HG02840 (cell line): ENCODE results near the gene CBX8.

Experiments used
- ATAC-seq: cut with Tn5 transposase; IDR thresholded peaks from one replicate; pipeline ENCODE4 v1.9.1; 2021; ENCODE audit warnings: mild to moderate bottlenecking, moderate library complexity, moderate number of reproducible peaks; ENCODE audit not compliant: unreplicated experiment, low FRiP score

CBX8 gene

GRCh38 chr17:79835953-79836509, 39.2 kb upstream of the CBX8 start:
- no peak for ATAC-seq

GRCh38 chr17:79835470-79835899, 38.6 kb upstream of the CBX8 start:
- ATAC-seq = no peak

- no peak for ATAC-seq
Measured at GRCh38 chr17:79834565-79835469, 37.9 kb upstream of the CBX8 start.

DNA sequence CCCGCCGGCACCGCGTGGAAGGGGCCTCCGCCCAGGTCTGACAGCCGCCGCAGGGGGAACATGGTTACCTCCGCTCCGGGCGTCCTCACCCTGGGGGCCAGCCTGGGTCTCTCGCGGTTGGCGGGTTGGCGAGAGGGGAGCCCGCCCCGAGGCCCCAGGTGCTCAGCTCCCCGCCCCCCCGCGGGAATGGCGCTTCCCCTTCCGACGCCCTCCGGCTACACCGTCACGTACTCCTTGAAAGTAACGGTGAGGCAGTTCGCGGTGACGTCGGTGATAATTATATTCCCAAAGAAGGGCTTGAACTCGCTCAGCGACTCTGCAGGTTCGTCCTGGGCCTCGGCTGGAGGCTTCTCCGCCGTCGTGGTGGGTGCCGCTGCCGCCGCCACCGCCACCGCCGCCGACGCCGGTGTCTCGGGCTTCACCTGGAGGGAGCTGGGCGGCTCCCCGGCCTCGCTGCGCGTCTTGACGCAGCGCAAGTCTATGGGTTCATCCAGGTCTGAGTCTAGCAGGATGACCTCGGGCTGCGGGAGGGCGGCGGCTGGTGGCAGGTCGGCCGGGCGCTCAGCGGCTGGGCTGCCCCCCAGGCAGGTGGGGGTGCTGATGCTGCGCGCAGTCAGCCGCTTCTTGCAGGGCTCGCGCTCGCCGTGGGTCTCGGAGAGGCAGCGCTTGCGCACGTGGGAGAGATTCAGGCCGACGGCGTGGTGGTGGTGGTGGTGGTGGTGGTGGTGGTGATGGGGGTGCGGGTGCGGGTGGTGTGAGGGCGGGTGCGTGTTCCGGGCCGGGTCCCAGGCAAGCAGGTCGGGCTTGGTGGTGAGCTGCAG, 37.1 kb upstream of the CBX8 start:
- no peak for ATAC-seq

- ATAC-seq = no peak
Measured at GRCh38 chr17:79833110-79833450, 36.2 kb upstream of the CBX8 start.

DNA sequence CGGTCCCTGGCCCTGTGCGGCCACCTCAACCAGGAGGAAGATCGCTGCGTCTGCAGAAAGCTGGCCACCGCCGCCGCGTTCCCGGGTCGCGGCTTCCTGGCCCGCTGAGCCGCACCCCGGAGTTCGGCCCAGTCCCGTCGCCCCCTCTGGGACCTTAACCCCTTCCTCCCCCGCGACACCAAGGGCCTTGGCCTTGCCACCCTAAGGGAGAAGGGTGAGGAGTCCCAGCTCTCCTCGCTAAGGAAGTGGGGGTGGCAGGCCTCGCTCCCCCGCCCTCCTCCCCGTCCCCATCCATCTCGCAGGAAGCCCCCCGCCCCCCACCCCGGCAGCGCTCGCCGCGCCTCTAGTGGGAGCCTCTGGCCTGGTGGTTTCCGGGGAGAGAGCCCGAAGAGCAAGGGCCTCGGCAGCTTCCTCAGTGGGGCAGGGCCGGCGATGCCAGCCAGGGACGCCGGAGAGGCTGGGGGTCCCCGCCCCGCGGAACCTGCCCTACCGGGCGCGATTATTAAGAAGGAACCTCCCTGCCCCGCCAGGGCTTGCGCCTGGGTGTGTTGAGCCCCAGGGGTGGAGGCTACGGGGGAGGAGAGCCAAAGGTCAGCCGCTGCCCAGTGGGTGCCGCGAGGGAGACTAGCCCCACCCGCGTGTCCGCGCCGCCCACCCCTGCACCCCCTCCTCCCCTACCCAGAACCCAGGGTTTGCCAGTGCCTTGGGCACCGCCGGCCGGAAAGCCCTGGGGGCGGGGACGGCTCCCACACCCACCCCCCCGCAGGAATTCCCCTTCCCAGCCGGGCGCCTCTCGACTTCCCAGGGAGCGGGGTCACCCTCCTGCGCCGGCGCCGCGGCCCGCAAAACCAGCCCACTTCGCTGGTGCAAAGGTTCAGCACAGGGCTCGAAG, 35.6 kb upstream of the CBX8 start:
- ATAC-seq = no peak

DNA sequence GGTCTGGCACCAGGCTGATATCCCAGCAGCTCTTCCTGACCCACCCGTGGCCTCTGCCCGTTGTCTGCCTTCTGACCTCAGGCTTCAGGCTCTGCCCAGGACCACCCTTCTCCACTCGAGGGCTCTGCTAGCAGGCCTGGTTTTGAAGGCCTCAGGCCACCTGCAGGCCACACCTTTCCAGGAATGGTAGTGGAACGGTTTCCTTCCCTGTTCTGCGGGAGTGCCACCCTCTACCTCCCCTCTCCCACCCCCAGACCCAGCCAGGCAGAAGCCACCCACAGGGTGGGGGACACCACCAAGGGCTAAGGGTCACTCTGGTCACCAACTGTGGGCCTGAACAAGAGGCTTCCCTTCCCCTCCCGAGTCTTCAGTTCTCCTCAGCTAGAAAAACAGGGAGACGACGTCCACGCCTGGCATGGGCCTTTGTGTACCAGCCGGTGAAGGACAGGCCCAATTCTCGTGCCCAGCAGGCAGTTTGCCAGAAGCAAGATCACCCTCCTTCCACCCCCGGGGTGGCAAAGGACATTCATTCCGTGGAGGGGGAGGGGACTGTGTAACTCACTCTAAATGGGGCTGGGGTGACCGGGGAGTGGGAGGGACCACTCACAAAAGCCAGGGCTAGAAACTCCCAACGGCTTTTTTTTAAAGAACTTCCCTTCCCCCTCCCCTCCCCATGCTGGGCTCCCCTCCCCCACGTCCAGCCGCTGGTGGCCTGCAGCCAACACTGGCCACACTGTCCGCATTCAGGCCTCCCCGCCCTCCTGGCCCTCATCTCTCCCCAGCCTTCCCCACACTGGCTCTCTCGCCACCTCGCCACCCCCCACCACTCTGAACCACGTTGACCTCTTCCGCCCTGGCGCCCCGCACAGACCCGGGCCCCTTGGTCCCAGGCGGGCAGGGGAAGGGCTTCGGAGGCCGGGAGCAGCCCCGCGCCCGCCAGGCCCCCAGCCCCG, 34.7 kb upstream of the CBX8 start:
- ATAC-seq = no peak

GRCh38 chr17:79830763-79831264, 33.9 kb upstream of the CBX8 start:
- no peak for ATAC-seq

DNA sequence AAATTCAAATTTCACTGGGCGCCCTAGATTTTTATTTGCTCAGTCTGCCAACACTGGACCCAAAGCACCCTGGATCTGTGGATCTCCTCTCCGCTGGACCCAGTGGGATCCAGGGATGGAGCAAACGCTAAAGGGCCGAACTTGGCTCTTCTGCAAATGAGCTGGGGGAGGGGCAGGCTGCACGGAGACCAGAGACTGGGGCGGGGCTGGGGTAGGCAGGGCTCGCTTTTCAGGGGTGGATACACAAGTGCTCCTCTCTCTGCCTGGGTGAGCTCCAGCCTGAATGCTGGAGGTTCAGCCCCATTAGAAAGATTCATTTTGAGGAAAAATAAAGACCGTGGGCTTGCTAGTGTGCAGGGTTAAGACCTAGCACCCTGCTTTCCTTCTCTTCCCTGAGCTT, 33.4 kb upstream of the CBX8 start:
- no peak for ATAC-seq

DNA sequence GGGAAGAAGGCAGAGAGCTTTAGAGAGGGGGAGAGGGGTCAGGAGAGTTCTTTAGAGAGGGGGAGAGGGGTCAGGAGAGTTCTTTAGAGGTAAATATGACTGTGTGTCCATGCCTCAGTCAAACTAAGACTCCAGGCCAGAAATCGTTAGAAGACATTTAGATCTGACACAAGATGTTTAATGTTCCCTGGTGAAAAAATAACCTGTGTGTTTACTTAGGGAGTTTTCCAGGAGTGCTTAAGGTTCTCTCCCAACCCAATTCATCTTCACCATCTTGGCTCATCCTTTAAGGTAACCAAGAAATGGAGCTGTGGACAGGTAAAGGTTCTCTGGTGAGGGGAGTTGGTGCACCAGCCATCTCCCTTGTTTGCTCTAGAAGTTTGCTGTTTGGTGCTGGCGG, 32.6 kb upstream of the CBX8 start:
- ATAC-seq = no peak

GRCh38 chr17:79829004-79829403, 32.1 kb upstream of the CBX8 start:
- no peak for ATAC-seq

GRCh38 chr17:79826841-79827578, 30.1 kb upstream of the CBX8 start:
- ATAC-seq = no peak

DNA sequence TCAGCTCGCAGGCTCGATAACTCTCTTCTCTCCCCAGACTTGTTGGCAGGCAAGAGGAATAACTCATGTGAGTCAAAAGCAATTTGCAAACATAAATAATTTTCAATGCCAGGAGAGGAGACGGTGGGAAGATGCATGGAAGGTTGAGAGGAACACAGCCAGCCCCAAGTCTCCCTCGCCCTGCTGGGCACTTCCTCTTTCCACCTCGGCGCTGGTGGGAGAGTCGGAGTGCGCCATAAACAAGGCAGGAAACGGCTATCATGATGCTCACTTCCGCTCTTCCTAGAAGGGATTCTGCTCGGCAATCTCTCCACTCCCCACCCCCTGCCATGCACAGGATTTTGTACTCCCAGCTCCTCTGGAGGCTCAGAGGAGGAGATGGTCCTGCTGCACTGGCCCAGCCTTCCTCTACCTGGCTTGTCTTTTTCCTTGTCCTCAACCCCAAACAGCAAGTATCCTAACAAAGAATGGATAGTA, 29.4 kb upstream of the CBX8 start:
- ATAC-seq = no peak

DNA sequence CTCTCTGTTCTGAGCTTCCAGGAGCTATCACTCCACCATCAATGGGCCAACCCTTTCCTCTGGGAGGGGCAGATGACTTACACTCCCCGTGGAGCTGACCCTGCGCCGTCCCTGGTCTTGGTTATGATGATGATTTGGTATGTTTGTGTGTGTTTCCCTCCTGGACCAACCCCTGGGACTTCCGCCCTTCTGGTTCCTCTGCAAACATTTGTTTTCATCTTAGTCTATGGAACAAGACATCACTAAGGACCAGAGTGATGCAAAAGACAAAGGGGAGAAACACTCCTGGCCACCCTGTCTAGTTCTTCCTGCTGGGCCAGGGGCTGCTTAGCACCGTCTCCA, 28.7 kb upstream of the CBX8 start:
- ATAC-seq = no peak

DNA sequence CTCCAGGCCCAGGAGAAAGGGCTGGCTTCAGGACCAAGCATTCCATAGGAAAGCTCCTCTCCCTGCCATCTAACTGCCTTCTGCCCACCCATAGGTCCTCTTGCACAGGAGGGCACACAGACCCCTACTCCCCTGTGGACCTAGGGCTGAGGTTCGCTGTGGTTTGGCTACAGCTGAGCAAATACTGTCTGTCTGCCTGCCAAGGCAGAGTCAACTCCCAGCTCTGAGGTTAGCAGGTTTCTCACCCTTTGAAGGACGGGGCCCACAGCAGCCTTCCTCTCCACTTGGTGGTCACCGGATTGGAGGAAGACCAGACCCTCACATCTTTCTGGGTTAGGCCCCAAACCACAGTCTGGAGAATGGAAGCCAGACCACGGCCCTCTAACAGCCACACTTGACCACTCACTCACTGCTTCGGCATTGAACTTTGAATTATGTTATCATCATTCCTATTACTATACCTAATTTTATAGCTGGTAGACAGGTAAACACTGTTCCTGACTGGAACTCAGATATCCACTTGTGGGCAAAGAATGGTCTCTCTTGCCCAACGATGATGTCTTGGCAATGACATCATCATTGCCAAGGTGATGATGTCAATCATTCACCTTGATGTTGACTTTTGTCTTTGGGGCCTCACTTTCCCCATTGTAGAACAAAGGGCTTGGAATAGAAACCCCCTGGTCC, 28.2 kb upstream of the CBX8 start:
- no peak for ATAC-seq

DNA sequence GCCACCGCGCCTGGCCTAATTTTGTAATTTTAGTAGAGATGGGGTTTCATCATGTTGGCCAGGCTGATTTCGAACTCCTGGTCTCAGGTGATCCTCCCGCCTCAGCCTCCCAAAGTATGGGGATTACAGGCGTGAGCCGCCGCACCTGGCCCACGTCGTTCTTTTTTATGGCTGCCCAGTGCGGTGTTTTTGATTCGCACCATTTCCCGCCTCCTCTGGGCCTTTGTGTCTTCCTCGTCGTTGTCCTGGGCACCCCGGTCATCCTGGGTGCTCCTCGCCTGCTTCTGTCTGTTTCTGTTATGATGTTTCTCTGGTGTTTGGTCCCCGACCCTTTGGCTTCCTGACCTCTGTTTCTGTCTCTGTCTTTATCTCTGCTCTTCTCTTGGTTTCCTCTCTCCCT, 27.4 kb upstream of the CBX8 start:
- no peak for ATAC-seq

DNA sequence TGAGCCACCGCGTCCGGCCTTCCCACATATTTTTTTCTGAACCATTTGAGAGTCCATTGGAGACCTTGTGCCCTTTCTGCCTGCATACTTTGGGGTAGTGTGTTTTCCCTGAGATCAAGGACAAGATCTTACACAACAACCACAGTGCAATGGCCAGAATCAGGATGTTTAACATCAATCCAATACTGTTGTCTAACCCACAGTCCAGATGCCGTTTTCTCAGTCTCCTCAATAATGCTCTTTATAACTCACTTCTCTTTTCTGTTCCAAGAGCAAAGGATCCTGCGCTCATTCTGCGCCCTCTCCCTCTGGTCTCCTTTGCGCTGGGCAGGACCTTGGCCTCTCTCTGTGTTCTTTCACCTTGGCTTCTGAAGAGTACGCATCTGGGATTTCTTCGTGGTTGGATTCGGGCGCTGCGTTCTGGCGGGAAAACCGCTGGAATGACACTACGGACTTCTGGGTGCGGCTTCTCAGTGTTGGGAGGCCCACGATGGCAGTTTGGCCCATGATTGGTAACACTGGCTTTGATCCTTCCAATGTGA, 25.8 kb upstream of the CBX8 start:
- no peak for ATAC-seq
